GM12875 (cell line): ENCODE results near the gene ZNRF4.

Experiments
- H3K4me3 ChIP-seq: one replicate; pipeline ENCODE4 v1.5.1; 2011; ENCODE audit warnings: low read depth, low read length, control low read depth
- TF ChIP-seq, protein P1 (sequence below): IDR thresholded peaks from 2 replicates; pipeline ENCODE4 v1.5.1; 2011; ENCODE audit warnings: low read depth, mild to moderate bottlenecking, control low read depth, inconsistent platforms, low read length, moderate library complexity, borderline replicate concordance; ENCODE audit not compliant: insufficient read depth

The ZNRF4 gene

DNA sequence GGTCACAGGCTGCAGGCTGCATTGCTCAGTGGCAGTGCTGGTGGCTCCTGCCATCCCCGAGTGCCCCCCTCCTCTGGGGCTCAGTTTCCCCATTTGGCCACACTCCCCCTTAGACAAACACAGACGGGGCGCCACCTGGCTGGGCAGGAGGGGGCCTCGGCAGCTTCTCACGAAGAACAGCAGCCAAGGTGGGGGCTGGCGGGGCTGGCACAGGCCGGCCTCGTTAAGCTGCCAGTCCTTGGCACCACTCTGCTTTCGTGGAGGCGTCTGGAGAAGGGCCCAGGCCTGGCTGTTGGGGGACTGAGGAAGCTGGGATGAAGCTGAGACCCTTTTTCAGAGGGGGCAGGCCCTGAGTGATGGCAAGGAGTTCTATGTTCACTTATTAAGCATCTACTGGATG, 3.7 kb upstream of the ZNRF4 start:
- TF ChIP-seq, protein P1, sequence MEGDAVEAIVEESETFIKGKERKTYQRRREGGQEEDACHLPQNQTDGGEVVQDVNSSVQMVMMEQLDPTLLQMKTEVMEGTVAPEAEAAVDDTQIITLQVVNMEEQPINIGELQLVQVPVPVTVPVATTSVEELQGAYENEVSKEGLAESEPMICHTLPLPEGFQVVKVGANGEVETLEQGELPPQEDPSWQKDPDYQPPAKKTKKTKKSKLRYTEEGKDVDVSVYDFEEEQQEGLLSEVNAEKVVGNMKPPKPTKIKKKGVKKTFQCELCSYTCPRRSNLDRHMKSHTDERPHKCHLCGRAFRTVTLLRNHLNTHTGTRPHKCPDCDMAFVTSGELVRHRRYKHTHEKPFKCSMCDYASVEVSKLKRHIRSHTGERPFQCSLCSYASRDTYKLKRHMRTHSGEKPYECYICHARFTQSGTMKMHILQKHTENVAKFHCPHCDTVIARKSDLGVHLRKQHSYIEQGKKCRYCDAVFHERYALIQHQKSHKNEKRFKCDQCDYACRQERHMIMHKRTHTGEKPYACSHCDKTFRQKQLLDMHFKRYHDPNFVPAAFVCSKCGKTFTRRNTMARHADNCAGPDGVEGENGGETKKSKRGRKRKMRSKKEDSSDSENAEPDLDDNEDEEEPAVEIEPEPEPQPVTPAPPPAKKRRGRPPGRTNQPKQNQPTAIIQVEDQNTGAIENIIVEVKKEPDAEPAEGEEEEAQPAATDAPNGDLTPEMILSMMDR, result no peak
- no peak overlapping the region for H3K4me3 ChIP-seq

DNA sequence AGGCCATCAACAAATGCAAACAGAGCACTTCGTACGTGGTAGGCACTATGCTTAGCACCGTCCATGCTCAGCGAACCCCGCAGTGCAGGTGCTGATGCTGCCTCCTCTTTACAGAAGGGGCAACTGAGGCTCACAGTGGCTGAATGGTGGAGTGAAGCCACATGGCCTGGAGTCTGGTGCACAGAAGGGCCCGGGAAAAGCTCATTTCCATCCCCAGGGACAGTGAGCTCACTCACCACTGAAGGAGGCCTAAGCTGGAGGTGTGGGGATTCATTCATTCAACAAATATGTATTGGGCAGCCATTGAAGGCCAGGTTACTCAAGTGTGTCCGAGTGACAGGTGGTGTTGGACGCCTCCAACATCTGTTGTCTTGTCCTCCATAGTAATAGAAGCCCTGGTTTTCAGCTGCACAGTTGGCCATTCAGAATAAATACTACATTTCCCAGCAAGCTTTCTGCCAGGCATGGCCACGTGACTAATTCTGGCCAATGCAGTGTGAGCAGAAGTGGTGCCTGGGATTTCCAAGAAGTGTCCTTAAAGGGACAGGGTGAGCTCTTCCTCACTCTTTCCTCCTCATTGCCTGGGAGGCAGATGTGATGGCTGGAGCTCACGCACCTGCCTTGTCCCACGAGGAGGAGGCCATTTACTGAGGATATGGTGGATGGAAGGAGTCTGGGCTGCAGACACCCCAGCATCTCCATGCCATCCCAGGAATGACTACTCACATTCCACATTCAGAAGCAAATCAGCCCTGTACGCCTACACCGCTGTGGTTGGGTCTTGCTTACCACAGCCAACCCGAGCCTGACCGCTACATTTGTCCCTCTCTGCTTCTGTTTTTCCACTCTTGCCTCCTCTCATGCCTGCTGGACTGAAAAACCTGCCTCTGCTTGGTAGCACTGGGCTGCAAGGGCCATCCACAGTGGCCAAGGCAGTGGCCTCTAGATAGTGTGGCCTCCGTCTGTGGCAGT, 2.3 kb upstream of the ZNRF4 start:
- no peak overlapping the region for H3K4me3 ChIP-seq
- TF ChIP-seq, protein P1, result no peak

DNA sequence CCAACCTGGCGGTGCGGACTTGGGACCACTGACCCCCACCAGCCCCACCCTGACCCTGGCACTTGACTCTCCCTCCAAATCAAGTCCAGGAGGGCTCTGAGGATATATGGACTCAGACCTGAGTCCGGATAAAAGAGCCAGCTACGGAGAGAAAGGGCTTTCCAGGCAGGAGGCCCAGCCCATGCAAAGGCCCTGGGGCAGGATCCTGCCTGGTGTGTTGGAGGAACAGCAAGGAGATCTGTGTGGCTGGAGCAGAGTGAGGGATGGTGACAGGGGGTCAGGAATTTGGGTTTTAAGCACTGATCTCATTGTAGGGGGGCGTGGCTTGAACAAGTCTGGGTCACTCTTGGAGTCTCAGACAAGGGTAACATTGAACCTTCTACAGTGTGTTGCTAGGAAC, 474 bp upstream of the ZNRF4 start:
- TF ChIP-seq, protein P1, result no peak
- no peak overlapping the region for H3K4me3 ChIP-seq

DNA sequence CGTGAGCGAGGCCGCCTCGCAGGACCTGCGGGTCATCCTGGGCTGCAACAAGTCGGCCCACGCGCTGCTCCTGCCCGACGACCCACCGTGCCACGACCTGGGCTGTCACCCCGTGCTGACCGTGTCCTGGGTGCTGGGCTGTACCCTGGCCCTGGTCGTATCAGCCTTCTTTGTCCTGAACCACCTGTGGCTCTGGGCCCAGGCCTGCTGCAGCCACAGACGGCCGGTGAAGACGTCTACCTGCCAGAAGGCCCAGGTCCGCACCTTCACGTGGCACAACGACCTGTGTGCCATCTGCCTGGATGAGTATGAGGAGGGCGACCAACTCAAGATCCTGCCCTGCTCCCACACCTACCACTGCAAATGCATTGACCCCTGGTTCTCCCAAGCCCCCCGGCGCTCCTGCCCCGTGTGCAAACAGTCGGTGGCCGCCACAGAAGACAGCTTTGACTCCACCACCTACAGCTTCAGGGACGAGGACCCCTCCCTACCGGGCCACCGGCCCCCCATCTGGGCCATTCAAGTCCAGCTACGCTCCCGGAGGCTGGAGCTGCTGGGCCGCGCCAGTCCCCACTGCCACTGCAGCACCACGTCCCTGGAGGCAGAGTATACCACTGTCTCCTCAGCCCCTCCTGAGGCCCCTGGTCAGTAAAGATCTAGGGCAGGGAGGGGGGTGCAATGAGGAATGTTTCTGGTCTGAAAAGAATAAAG, 1.1 kb downstream of the ZNRF4 start:
- no peak overlapping the region for H3K4me3 ChIP-seq
- TF ChIP-seq, protein P1, result no peak

DNA sequence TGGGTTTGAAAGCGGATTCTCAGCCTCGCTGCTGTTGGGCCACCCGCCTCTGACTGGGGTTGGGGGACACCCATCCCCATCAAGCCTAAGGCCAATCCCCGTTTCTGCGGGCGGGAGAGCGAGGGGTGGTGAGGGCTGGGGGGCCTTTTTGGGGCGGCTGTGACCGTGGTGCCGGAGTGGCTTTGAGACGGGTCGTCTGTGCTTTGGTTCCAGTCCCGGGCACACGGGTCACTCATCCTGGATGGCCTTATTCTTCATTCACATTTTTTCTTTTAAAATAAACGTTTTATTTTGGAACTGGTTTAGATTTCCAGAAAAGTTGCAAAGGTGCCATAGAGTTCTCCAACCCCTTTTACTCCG, 1.6 kb downstream of the ZNRF4 start:
- TF ChIP-seq, protein P1, result no peak
- H3K4me3 ChIP-seq, result no peak overlapping the region

DNA sequence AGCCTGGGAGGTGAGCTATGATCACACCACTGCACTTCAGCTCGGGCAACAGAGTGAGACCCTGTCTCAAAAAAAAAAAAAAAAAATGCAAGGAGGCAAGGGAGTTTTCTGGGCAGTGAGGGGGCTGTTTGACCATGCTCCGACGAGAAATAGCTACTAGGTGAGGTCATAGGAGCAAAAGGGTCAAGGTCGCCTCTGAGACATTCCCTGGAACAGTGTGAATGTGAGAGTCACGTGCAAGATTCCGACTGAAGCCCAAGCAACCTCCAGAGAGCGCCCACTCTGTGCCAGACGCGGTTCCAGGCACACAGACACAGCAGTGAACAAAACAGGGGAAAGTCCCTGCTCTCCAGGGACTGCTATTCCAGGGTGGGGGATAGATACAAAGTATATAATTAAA, 2.5 kb downstream of the ZNRF4 start:
- H3K4me3 ChIP-seq, result no peak overlapping the region
- TF ChIP-seq, protein P1, result no peak
